Neural cell (in vitro differentiated cells): Measurements from ENCODE around the gene AK3.

Experiments
- EP300 ChIP-seq: fragments of 450-650 bp; conservative IDR thresholded peaks from 2 replicates; pipeline ENCODE4 v1.6.1; 2014; ENCODE audit warnings: antibody characterized with exemption, mild to moderate bottlenecking, moderate library complexity; ENCODE audit not compliant: poor library complexity, severe bottlenecking
- EZH2 ChIP-seq: fragments of 200-600, 300-800 bp; shearing (Covaris generic), sonication (generic); IDR thresholded peaks from 2 replicates; pipeline ENCODE4 v1.6.1; 2014; ENCODE audit warnings: antibody characterized with exemption, low read length, borderline replicate concordance, mild to moderate bottlenecking; ENCODE audit not compliant: insufficient read depth, poor library complexity, severe bottlenecking
- TF ChIP-seq, protein P1 (sequence below): IDR thresholded peaks from 2 replicates; pipeline ENCODE4 v1.6.1; 2012; ENCODE audit warnings: borderline replicate concordance
- TF ChIP-seq, protein P2 (sequence below): fragments of 450-650 bp; IDR thresholded peaks from 2 replicates; pipeline ENCODE4 v1.5.1; 2014; ENCODE audit warnings: antibody characterized with exemption, mild to moderate bottlenecking, moderate library complexity; ENCODE audit not compliant: poor library complexity, severe bottlenecking

- TF ChIP-seq, protein P1, sequence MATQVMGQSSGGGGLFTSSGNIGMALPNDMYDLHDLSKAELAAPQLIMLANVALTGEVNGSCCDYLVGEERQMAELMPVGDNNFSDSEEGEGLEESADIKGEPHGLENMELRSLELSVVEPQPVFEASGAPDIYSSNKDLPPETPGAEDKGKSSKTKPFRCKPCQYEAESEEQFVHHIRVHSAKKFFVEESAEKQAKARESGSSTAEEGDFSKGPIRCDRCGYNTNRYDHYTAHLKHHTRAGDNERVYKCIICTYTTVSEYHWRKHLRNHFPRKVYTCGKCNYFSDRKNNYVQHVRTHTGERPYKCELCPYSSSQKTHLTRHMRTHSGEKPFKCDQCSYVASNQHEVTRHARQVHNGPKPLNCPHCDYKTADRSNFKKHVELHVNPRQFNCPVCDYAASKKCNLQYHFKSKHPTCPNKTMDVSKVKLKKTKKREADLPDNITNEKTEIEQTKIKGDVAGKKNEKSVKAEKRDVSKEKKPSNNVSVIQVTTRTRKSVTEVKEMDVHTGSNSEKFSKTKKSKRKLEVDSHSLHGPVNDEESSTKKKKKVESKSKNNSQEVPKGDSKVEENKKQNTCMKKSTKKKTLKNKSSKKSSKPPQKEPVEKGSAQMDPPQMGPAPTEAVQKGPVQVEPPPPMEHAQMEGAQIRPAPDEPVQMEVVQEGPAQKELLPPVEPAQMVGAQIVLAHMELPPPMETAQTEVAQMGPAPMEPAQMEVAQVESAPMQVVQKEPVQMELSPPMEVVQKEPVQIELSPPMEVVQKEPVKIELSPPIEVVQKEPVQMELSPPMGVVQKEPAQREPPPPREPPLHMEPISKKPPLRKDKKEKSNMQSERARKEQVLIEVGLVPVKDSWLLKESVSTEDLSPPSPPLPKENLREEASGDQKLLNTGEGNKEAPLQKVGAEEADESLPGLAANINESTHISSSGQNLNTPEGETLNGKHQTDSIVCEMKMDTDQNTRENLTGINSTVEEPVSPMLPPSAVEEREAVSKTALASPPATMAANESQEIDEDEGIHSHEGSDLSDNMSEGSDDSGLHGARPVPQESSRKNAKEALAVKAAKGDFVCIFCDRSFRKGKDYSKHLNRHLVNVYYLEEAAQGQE: no peak
- TF ChIP-seq, protein P2, sequence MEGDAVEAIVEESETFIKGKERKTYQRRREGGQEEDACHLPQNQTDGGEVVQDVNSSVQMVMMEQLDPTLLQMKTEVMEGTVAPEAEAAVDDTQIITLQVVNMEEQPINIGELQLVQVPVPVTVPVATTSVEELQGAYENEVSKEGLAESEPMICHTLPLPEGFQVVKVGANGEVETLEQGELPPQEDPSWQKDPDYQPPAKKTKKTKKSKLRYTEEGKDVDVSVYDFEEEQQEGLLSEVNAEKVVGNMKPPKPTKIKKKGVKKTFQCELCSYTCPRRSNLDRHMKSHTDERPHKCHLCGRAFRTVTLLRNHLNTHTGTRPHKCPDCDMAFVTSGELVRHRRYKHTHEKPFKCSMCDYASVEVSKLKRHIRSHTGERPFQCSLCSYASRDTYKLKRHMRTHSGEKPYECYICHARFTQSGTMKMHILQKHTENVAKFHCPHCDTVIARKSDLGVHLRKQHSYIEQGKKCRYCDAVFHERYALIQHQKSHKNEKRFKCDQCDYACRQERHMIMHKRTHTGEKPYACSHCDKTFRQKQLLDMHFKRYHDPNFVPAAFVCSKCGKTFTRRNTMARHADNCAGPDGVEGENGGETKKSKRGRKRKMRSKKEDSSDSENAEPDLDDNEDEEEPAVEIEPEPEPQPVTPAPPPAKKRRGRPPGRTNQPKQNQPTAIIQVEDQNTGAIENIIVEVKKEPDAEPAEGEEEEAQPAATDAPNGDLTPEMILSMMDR: no peak
- TF ChIP-seq EZH2: no peak
- TF ChIP-seq EP300: no peak
These were observed 27.2 kb downstream of the AK3 start for GRCh38 chr9:4713849-4714248.
